Upper lobe of left lung (tissue), 6 donors: ENCODE measurements around the gene ITSN2. TPM values are rescaled to one million over a fixed set of nuclear protein-coding genes. Genes with fewer than 3 reads are reported as not detected.
A peak's percentile ranks its signal among the peaks of the same experiment; 100 is the strongest.

ENCODE experiments used
- ATAC-seq, 2 donors: fragments of 200-7000 bp; cut with Tn5 transposase; one replicate each; pipeline ENCODE4 v1.9.1; 2022; ENCODE audit warnings: mild to moderate bottlenecking in 2 of 2, moderate library complexity in 2 of 2; ENCODE audit not compliant: low FRiP score in 2 of 2
- DNase-seq, 2 donors: peaks; one replicate each; pipeline ENCODE4 v3.0.0-alpha.2; 2019 to 2020
- H3K27ac ChIP-seq, 4 donors: fragments of 200-600 bp; sonication (generic); one replicate each; pipeline ENCODE4 v1.5.1; 2016 to 2019
- H3K27me3 ChIP-seq, 4 donors: fragments of 200-600 bp; sonication (generic); one replicate each; pipeline ENCODE4 v1.5.1; 2017 to 2019
- H3K36me3 ChIP-seq, 4 donors: fragments of 200-600 bp; sonication (generic); one replicate each; pipeline ENCODE4 v1.5.1; 2016 to 2019
- H3K4me1 ChIP-seq, 4 donors: fragments of 200-600 bp; sonication (generic); one replicate each; pipeline ENCODE4 v1.5.1; 2018 to 2019
- H3K4me3 ChIP-seq, 4 donors: fragments of 200-600 bp; sonication (generic); one replicate each; pipeline ENCODE4 v1.5.1; 2017 to 2019; ENCODE audit warnings: mild to moderate bottlenecking in 2 of 4, moderate library complexity in 1 of 4
- H3K9me3 ChIP-seq, 4 donors: fragments of 200-600 bp; sonication (generic); one replicate each; pipeline ENCODE4 v1.5.1; 2018 to 2019
- EP300 ChIP-seq, 4 donors: sonication (generic); formaldehyde crosslinking; IDR thresholded peaks; one replicate each; pipeline ENCODE4 v1.5.1; 2017; ENCODE audit warnings: antibody characterized with exemption in 4 of 4, control low read depth in 2 of 4
- POLR2A ChIP-seq, 4 donors: fragments of 450-650 bp; IDR thresholded peaks; one replicate each; pipeline ENCODE4 v1.5.1; 2016 to 2017; ENCODE audit warnings: antibody characterized with exemption in 4 of 4, mild to moderate bottlenecking in 2 of 4
- POLR2AphosphoS5 ChIP-seq, 2 donors: sonication (generic); formaldehyde crosslinking; IDR thresholded peaks; one replicate each; pipeline ENCODE4 v1.5.1; 2017; ENCODE audit warnings: antibody characterized with exemption in 2 of 2
- WGBS, 2 donors: methylation state at CpG; one replicate each; pipeline ENCODE4 v1.1.5; 2017 to 2018; 5-methylcytosine and 5-hydroxymethylcytosine counted together
- total RNA-seq, 6 donors: library from RNA; depleted of rRNA in 4 of 6; stranded (reverse); fragments of >200 nt in 4 of 6; gene quantifications; one replicate each; pipeline versions ENCODE4 v1.1.0 to v1.2.1, GENCODE V29; 2016 to 2021
- TF ChIP-seq, protein P1 (sequence below), 6 experiments: fragments of 450-650 bp in 4 of 6; fragments of 200-600 bp in 2 of 6; sonication (generic) in 2 of 6; IDR thresholded peaks; one replicate each; pipeline ENCODE4 v1.5.1; 2016 to 2019; ENCODE audit warnings: antibody characterized with exemption in 6 of 6
- donor health status: DM: no; HTN: no; CAD: no; lungs with moderate emphysema.
- donor health status: DM: no; HTN: yes; CAD: no; lungs with severe emphysema.

Gene ITSN2
- total RNA-seq, 6 donors from 2014 or later, result 73.4 to 119 (median 91.3) TPM

DNA sequence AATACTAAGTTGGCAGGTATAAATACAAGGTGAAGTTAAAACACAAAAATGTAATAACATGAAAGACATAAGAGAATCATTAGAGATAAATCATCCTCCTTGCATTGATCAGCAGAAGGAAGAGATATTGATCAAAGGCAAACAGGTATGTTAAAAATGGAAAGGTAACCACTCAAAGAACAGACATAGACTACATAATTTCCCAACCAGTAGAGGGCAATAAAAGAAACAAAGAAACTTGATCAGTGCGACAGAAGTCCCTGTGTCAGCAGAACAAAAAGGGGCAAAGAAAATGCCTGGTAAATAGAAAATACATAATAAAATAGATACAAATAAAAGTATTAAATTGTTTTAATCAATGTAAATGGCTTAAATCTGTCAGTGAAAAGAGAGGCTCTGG lies 131.9 kb downstream of the ITSN2 start:
- DNase-seq (no peak), ATAC-seq (no peak)
- no peak for TF ChIP-seq EP300 (IDR thresholded peaks at IDR 0.05)
- TF ChIP-seq, protein P1, sequence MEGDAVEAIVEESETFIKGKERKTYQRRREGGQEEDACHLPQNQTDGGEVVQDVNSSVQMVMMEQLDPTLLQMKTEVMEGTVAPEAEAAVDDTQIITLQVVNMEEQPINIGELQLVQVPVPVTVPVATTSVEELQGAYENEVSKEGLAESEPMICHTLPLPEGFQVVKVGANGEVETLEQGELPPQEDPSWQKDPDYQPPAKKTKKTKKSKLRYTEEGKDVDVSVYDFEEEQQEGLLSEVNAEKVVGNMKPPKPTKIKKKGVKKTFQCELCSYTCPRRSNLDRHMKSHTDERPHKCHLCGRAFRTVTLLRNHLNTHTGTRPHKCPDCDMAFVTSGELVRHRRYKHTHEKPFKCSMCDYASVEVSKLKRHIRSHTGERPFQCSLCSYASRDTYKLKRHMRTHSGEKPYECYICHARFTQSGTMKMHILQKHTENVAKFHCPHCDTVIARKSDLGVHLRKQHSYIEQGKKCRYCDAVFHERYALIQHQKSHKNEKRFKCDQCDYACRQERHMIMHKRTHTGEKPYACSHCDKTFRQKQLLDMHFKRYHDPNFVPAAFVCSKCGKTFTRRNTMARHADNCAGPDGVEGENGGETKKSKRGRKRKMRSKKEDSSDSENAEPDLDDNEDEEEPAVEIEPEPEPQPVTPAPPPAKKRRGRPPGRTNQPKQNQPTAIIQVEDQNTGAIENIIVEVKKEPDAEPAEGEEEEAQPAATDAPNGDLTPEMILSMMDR (IDR thresholded peaks at IDR 0.05), result peak in 5 of 6 experiments; percentile 12 to 44 (median 24)
- Histone ChIP-seq H3K27ac (no peak overlapping the region), H3K4me3 (no peak overlapping the region), H3K9me3 (no peaks in the 10 kb centered on the region), H3K36me3 (peaks cover 0 to 19% (median 7%) of the 10 kb centered on the region in 4 donors), H3K4me1 (peaks cover 0 to 6% (median 1%) of the 10 kb centered on the region in 4 donors), H3K27me3 (no peaks in the 10 kb centered on the region)
- WGBS, 2 donors, result 42 to 63% methylated on average over 1 of the region's 1 CpG

DNA sequence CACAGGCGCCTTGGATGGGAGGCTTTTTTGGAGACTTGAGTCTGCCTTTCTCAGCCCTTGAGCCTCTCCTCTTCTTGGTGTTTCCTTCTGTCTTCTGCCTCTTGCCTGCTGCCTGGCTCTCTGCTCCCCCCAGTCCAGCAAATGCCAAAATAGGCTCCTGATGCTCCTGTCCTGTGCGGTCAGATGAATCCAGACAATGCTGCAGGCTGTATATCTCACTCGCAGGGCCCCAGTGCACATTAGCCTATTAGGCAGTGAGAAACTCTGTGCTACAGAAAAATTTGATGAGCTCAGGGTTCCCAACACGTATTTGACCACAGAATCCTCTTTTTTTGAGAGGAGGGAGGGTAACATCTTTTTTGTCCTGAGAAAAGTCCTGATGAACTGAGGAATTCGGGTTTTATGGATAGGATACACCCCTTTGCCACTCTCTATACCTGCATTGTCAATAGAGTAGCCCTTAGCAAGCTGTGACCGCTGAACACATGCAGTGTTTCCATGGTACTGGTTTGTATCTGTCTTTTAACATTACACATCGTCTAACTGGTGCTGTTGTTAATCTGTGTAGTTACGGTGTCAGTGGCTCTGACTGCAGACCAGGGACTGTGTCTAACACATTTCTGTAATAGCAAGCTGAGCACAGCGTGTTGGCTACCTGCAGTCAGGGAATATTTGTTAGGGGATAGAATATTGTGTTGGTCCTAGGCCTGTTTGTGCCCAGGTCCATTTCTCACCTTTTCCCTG lies 134.7 kb downstream of the ITSN2 start:
- no peaks in the 10 kb centered on the region for H3K27me3 ChIP-seq
- peaks cover 0 to 24% (median 11%) of the 10 kb centered on the region in 4 donors for H3K36me3 ChIP-seq
- TF ChIP-seq POLR2A (IDR thresholded peaks at IDR 0.05) (no peak), EP300 (IDR thresholded peaks at IDR 0.05) (no peak), POLR2AphosphoS5 (IDR thresholded peaks at IDR 0.05) (no peak)
- TF ChIP-seq, protein P1 (IDR thresholded peaks at IDR 0.05), result no peak
- no peak for ATAC-seq
- no peak overlapping the region for H3K27ac ChIP-seq
- H3K4me3 ChIP-seq, result no peak overlapping the region
- WGBS, 2 donors, result 92 to 94% methylated on average over 9 of the region's 9 CpGs
- H3K9me3 ChIP-seq, result no peaks in the 10 kb centered on the region
- no peaks in the 10 kb centered on the region for H3K4me1 ChIP-seq
- no peak for DNase-seq

DNA sequence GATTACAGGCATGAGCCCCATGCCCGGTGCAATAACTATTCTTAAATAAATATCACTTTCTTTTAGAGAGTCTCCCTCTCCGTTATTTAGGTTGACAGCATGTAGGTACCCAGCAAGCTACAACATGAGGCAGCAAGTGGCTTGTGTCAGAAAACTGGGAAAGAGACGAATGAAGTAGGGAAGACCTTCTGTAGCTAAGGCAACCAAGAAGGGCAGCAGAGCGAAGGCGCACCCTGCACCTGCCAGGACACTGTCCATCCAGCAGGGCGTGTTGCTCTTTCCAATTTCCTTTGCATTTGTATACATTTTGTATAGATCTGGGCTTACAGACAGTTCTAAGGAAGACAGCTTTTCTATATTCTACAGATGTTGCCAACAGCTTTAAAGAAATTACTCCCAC lies 137.4 kb downstream of the ITSN2 start:
- Histone ChIP-seq H3K36me3 (peaks cover 0 to 51% (median 30%) of the 10 kb centered on the region in 4 donors), H3K27me3 (no peaks in the 10 kb centered on the region), H3K9me3 (no peaks in the 10 kb centered on the region), H3K4me1 (no peaks in the 10 kb centered on the region), H3K27ac (no peak overlapping the region), H3K4me3 (no peak overlapping the region)
- TF ChIP-seq, protein P1 (IDR thresholded peaks at IDR 0.05), result no peak
- no peak for TF ChIP-seq EP300 (IDR thresholded peaks at IDR 0.05)
- no peak for TF ChIP-seq POLR2AphosphoS5 (IDR thresholded peaks at IDR 0.05)
- no peak for TF ChIP-seq POLR2A (IDR thresholded peaks at IDR 0.05)
- DNase-seq, result no peak
- WGBS, 2 donors, result 77 to 78% methylated on average over 6 of the region's 6 CpGs
- no peak for ATAC-seq

DNA sequence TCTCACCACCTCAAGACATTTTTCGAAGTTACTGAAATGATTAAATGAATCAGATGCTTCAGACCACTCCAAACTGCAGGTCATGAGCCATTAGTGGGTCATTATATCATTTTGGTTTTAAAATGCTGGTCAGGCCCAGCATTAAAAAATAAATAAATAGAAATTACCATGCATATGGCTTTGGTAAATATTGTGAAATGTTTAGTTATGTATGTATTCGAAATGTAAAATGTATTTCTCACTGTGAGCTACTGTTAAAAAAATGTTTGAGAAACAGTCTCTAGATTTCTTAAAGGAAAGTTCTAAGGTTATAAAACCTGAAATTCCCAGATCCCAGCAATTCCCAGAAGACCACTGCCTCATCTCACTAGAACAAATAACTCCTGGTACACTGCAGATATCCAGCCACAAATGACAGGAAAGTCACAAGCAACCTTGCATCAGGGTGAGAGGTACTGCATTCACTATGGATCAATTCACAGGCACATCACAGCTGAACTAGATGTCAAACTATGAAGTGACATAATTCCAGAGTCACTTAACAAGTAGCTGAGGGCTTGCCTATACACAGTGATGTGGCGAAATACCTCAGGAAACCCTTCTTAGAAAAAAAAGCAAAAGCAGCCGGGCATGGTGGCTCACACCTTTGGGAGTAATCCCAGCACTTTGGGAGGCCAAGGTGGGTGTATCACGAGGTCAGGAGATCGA lies 138.8 kb downstream of the ITSN2 start:
- 88 to 92% methylated on average over 6 of the region's 6 CpGs for WGBS, 2 donors

More for the DNA sequence above, 138.8 kb downstream of the ITSN2 start:
- no peak for TF ChIP-seq POLR2AphosphoS5 (IDR thresholded peaks at IDR 0.05)
- TF ChIP-seq, protein P1 (IDR thresholded peaks at IDR 0.05), result no peak
- H3K4me3 ChIP-seq, result no peak overlapping the region
- no peak for ATAC-seq
- H3K27ac ChIP-seq, result no peak overlapping the region
- H3K27me3 ChIP-seq, result no peaks in the 10 kb centered on the region
- no peak for DNase-seq
- H3K4me1 ChIP-seq, result no peaks in the 10 kb centered on the region
- peaks cover 0 to 63% (median 41%) of the 10 kb centered on the region in 4 donors for H3K36me3 ChIP-seq
- no peaks in the 10 kb centered on the region for H3K9me3 ChIP-seq
